Renal cortical epithelial cell (primary cell): ENCODE results near the gene STPG4. TPM values are rescaled to one million over a fixed set of nuclear protein-coding genes. Genes with fewer than 3 reads are reported as not detected.

Experiments
- DNase-seq: peaks from one replicate; pipeline ENCODE4 v3.0.0-alpha.2; 2011; ENCODE audit warnings: low read depth
- total RNA-seq: library from RNA; depleted of rRNA; stranded (reverse); fragments of >200 nt; gene quantifications from 2 replicates; pipeline ENCODE4 v1.2.3, GENCODE V29; 2014

STPG4 gene
- total RNA-seq, 1 donor from 2014 or later, result 0.20 TPM

DNA sequence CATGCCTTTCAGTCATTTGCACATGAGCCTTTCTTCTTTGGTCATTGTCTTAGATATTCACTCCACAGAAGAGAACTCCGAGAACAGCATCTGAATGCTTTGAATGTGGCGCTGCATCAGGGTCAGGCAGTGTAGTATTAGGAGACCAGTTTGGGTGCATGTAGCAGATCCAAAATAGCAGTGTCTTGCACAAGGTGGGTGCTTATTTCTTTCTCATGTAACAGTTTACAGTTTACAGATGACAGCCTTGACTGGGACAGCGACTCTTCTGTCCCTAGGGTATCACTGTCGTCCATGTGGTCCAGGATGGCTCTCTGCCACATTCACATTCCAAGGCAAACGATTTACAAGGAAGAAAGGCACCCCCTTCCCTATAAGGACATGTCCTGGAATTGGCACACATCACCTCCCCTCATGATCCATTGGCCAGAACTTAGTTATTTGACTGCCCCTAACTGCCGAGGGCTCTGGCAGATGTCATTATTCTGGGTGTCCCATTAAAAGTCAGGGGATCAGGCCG, 101.0 kb downstream of the STPG4 start:
- no peak for DNase-seq

- DNase-seq, result no peak
These were observed 102.3 kb downstream of the STPG4 start for GRCh38 chr2:47052847-47053246.

GRCh38 chr2:47051562-47051961, 103.5 kb downstream of the STPG4 start:
- DNase-seq, result no peak

- DNase-seq, result no peak
These were observed 104.3 kb downstream of the STPG4 start for GRCh38 chr2:47050762-47051161.

GRCh38 chr2:47050021-47050760, 104.9 kb downstream of the STPG4 start:
- no peak for DNase-seq

- no peak for DNase-seq
These were observed 105.6 kb downstream of the STPG4 start for GRCh38 chr2:47049502-47049901.

DNA sequence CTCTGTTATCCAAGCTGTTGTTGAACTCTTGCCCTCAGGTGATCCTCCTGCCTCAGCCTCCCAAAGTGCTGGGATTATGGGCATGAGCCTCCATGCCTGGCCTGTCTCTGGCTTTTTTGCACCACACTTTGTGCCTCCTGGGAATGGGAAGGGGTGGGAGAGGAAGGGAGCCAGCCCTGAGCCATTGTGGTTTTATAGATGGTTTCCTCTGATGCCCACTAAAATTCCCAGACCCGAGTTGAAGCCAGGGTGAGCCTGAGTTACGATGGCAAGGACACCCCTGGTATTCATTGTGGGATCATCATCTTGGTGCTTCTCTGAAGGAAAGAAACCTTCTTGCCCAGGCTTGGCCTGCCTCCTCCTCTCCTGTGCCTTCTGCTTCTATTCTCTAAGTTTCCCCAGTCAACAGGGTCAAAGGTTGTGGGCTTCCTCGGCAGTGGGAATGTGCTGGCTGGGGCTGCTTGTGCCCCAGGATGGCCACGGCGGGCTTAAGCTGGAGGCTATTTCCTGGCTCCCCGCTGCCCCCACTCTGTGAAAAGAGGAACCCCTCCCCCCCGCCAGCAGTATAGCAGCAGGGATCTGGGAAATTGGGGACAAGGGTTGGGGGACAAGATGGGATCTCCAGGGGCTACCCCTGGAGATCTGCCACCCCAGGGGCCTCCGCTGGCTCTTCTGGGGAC, 106.2 kb downstream of the STPG4 start:
- DNase-seq, result peak; percentile 53

GRCh38 chr2:47046271-47046670, 108.8 kb downstream of the STPG4 start:
- no peak for DNase-seq

DNA sequence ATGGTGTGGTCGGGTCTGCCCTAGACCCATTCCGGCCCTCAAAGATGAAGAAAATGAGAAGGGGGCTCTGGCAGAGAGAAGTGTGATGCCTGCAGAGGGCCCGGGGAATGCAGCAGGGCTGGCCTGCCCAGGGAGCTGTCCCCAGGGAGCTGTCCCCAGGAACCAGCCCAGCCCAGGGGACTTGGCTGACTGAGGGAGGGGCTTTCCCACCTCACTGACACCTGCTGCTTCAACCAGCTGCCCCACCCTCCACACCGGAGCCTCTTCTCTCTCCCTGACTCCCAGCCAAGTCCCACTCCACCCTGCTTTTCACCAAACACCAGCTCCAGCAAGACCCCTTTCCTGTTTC, 111.2 kb downstream of the STPG4 start:
- DNase-seq, result no peak

GRCh38 chr2:47043142-47043890, 111.8 kb downstream of the STPG4 start:
- peak; percentile 95 for DNase-seq

- no peak for DNase-seq
These were observed 113.0 kb downstream of the STPG4 start for GRCh38 chr2:47041891-47042684.

- DNase-seq, result no peak
These were observed 114.0 kb downstream of the STPG4 start for GRCh38 chr2:47041063-47041462.

DNA sequence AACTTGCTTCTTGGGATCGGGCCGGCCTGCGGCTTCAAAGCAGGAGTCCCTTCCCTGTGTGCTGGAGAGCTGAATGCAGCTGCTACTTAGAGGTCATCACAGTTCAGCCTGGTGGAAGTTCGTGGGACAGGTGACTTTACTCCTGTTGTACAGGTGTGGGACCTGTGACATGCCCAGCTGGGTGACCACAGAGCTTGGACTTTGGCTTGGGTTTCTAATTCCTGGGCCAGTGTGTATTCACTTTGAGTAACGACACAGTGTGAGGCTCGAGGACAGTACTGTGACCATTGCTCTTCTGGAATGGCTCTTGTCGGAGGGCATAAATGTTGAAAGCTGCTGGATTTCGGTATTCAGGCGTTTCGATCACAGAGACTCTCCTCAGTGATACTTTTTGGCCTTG, 114.5 kb downstream of the STPG4 start:
- no peak for DNase-seq

GRCh38 chr2:47039913-47040562, 115.1 kb downstream of the STPG4 start:
- DNase-seq, result no peak

GRCh38 chr2:47039489-47039870, 115.6 kb downstream of the STPG4 start:
- no peak for DNase-seq

DNA sequence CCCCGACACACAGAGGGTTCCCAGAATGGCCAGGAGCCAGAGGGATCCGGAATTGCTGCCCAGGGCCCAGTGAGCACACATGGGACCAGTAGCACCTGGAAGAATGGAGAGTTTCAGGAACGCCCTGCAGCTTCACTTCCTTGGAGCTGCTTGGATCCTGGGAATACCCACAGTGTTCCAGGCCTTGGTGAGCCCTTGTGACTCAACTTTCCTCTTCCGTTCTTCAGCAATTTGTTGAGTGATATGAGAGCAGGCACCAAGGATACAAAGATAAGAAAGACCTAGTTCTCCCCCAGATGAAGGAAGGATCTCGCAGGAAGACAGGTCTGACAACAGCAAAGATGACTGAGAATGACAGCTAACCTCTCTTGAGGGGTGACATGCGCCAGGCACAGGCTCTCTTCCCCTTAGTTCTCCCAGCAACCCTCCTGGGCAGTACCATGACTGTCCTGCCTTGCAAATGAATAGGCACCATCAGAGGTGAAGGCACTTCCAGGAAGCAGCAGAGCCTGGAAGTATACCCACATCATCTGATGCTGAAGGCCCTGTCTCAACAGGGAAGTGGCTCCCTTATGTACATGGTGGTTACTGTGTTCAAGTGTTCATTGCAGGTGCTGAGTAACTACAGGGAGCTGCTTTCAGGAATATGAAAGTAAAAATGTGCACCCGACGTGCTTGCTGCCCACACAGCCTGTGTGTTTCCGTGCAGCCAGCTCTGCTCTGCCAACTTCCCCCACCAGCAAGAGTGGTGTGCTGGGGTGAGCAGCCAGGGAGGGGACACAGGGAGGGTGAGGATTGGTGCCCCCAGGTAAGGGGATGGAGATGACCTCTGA, 116.2 kb downstream of the STPG4 start:
- no peak for DNase-seq

- DNase-seq, result no peak
These were observed 117.4 kb downstream of the STPG4 start for GRCh38 chr2:47037678-47038077.
